WI38 (cell line): ENCODE data around the gene TMEM132D.
"Not testable (repeated sequence)": the region's sequence is repeated elsewhere in the genome, so short reads cannot be mapped to it uniquely, and the experiment has no call there.

Experiments used
- H3K4me3 ChIP-seq: 2 replicates; pipeline ENCODE4 v1.5.1; 2011; ENCODE audit warnings: low read depth, mild to moderate bottlenecking, control low read depth, low read length
- CTCF ChIP-seq: IDR thresholded peaks from 2 replicates; pipeline ENCODE4 v1.5.1; 2012; ENCODE audit warnings: low read depth, mild to moderate bottlenecking, control low read depth, low read length

TMEM132D gene

GRCh38 chr12:129911428-129912049 lies 7.7 kb upstream of the TMEM132D start:
- no peak overlapping the region for H3K4me3 ChIP-seq
- TF ChIP-seq CTCF: no peak

GRCh38 chr12:129909051-129910020 lies 5.5 kb upstream of the TMEM132D start:
- no peak overlapping the region for H3K4me3 ChIP-seq
- TF ChIP-seq CTCF: no peak

- H3K4me3 ChIP-seq: no peak overlapping the region
- TF ChIP-seq CTCF: no peak
Observed at GRCh38 chr12:129903092-129903945, 506 bp downstream of the TMEM132D start.

GRCh38 chr12:129902371-129903091 lies 1.3 kb downstream of the TMEM132D start:
- TF ChIP-seq CTCF: no peak
- H3K4me3 ChIP-seq: no peak overlapping the region

GRCh38 chr12:129901254-129901653 lies 2.6 kb downstream of the TMEM132D start:
- H3K4me3 ChIP-seq: no peak overlapping the region
- TF ChIP-seq CTCF: no peak

- no peak overlapping the region for H3K4me3 ChIP-seq
- no peak for TF ChIP-seq CTCF
Observed at GRCh38 chr12:129900306-129900705, 3.5 kb downstream of the TMEM132D start.

GRCh38 chr12:129899045-129899444 lies 4.8 kb downstream of the TMEM132D start:
- H3K4me3 ChIP-seq: not testable (repeated sequence)
